HG02973 (cell line): ENCODE data around the gene ZMPSTE24.

Experiments used
- ATAC-seq: cut with Tn5 transposase; IDR thresholded peaks from one replicate; pipeline ENCODE4 v1.9.1; 2021; ENCODE audit warnings: moderate library complexity; ENCODE audit not compliant: unreplicated experiment

Gene ZMPSTE24

DNA sequence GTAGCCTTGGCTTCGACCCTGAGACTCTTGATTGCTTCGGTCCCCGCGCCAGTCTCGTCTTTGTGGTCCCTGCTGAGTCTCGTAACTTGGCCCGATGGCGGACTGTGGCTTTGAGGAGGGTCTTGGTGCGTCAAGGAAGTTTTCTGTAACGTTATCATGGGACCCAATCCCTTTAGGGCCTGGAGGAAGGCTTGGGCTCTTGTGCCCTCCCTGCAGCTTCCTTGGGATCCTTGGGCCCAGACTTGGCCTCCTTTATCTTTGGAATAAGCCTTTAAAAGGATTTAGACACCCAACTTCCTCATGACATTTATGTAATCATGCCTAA is 371 bp downstream of the ZMPSTE24 start:
- ATAC-seq = no peak

DNA sequence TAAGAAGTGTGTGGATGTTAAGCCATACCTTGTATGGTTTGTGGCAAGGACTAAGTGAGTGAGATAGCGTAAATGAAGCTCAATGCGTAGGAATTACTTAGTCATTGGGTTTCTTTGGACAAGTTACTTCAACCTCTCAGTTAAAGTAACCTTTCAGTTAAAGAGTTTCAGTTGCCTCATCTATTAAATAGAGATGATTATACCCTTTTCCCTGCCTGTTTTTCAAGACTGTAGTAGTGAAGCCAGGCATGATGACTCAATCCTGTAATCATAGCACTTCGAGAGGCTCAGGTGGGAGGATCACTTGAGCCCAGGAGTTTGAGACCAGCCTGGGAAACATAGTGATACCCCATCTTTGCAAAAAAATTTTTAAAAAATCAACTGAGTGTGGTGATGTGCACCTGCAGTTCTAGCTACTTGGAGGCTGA is 6.3 kb downstream of the ZMPSTE24 start:
- no peak for ATAC-seq

DNA sequence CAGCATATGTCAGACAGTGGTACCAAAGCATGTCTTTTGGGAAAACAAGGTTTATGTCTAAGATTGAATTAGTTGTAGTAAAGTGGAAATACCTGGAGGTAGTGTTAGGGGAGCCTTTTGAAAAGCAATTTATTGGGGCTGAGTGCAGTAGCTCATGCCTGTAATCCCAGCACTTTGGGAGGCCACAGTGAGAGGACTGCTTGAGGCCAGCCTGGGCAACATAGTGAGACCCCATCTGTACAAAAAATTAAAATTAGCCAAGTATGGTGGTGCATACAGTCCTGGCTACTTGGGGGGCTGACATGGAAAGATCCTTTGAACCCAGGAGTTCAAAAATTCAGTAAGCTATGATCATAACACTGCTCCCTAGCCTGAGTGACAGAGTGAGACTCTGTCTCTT is 7.3 kb downstream of the ZMPSTE24 start:
- no peak for ATAC-seq

DNA sequence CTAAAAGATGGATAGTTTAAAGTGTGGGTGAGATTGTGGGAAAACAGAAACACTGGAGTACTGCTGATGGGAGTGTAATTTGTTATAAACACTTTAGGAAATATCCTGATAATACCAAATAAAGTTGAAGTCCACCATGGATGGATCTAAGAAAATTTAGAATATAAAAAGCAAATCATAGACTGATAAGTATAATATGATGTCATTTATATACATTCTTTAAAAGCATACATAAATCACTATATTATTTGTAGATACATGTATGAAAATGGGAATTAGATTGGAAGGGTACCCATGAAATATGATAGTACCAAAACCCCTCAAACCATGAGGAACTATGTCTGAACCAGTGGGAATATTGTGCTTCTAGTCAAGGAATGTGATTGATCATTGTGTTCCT is 7.9 kb downstream of the ZMPSTE24 start:
- no peak for ATAC-seq

DNA sequence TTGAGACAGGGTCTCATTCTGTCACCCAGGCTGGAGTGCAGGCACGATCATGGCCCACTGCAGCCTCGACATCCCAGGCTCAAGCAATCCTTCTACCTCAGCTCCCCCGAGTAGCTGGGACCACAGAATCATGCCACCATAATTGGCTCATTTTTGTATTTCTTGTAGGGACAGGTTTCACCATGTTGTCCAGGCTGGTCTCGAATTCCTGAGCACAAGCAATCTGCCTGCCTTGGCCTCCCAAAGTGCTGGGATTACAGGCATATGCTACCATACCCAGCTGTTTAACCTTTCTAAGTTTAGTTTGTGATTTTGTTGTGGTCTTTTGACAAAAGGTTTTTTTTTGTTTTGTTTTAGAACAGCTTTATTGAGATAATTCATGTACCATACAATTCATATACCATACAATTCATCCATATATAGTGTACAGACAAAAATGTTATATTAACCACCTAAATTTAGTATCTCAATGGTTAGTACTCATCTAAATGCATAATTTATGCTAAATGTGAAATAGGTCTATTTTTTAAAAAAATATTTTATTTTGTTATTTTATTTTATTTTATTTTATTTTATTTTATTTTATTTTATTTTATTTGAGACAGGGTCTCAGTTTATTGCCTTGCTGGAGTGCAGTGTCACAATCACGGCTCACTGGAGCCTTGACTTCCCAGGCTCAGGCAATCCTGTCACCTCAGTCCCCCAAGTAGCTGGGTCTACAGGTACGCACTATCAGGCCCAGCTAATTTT is 8.9 kb downstream of the ZMPSTE24 start:
- ATAC-seq = no peak

DNA sequence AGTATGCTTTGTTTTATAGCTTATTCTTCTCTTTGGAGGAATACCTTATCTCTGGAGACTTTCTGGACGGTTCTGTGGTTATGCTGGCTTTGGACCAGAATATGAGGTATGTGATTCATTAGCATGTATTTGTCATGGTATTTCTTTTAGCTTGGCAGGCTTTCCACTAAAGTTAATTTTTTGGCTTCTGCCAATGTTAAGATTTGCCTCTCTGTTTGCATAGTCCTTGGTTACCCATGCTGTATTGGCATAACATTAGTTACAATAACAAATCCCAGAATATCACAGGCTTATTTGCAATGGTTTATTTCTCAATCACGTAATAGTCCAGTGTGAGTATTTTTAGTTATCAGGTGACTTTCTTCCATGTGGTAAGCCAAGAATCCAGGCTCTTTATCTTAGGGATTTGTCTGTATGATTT is 9.7 kb downstream of the ZMPSTE24 start:
- ATAC-seq = no peak

DNA sequence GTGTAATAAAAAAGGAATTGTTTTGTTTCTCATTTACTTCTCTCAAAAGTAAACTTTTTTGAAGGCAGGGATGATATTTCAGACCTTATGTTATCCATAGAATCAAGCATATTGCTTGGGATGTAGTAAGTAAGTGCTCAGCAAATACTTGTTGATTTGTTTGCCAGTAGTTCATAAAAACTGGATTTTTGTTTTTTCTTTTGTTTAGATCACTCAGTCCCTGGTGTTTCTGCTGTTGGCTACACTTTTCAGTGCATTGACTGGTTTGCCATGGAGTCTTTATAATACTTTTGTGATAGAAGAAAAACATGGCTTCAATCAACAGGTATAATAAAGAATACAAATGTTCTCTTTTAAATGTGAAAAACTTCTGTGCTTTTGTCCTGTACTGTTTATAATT is 10.2 kb downstream of the ZMPSTE24 start:
- no peak for ATAC-seq

DNA sequence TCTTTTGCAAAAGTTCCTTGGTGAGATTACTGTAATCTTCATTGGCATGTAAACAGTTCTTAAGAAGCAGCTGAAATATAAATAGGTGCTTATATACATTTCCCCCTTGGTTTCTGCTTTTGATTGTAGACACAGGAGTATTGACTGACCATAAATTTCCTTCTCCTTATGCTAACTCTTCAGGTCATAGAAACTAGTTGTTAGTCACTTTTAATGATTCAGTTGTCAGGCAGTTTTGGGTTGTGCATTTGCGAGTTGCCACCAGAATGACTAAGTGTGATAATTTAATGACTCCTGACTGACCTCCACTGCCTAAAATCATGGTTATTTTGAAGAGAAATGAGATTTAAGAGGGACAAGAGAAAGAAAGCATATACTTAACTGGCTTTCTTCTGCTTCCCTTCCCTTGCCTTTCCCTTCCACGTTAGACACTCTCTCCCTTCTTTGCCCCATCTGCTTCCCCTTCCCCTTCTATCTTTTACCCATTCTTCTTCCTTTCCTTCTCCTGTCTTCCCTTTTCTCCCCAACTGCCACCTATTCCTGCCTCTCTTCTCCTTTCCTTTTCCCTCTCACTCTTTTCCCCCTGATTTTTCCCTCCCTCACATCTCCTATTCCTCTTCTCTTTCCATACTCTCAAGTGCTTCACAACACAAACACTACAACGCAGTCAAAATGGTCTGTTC is 12.3 kb downstream of the ZMPSTE24 start:
- no peak for ATAC-seq

DNA sequence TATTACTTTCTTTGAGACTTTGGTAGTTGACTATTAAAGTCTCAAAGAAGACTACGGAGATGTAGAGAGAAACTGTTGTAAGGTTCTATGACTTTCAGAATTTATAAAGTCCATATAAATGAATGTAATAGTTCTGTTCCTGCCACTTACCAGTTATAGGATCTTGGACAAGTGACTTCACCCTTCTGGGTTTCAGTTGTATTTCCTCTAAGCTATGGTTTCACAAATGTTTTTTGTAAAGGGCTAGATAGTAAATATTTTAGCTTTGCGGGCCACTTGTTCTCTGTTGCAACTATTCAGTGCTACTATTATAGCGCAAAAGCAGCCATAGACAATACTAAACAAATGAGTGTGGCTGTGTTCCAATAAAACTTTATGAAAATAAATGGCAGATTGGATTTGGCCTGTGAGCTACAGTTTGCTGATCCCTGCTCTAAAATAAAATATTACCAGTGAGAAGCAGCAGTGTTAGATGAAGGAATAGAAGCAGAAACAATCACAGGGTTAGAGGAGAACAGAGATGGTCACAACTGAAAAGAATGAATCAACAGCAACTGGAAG is 14.7 kb downstream of the ZMPSTE24 start:
- ATAC-seq = no peak

DNA sequence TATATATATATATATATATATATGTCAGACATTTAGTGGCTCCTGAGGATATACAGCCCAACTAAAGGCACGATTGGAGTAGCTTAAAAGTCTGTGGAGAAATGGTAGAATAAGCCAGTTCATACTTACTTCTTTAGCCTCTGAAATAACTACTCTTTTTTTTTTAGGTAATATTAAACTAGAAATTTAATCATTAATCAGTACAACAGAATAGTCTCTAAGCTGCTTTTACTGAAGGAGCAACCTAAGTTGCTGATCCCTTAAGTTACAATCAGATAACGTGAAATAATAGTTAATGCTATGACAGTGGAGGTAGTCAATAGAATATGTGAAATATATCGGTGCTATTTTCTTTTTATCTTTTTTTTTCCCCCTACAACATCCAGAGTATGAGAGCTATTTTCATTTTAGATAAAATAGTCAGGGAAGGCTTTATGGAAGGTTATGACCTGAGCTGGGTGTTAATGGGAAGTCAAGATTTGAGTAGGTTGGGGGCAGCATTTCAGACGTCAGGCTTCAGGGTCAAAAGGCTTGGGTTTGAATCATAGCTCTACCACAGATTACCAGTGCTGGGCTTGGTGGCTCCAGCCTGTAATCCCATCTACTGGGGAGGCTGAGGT is 15.6 kb downstream of the ZMPSTE24 start:
- no peak for ATAC-seq

DNA sequence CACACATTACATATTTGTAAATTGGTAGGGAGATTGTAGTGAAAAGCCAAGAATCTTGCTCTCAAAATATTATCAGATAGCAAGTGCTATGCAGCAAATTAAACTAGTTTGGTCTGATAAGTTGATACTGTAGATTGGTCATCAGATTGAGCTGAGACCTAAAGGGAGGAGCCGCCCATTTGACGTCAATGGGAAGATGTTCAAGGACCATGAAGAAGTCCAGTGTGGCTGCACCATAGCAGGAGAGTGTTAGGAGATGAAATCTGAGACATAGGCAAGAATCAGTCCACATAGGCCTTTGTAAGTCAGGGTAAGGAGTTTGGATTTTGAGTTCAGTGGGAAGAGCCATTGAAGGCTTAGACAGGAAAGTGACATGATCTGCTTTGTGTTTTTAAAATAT is 16.3 kb downstream of the ZMPSTE24 start:
- ATAC-seq = no peak

DNA sequence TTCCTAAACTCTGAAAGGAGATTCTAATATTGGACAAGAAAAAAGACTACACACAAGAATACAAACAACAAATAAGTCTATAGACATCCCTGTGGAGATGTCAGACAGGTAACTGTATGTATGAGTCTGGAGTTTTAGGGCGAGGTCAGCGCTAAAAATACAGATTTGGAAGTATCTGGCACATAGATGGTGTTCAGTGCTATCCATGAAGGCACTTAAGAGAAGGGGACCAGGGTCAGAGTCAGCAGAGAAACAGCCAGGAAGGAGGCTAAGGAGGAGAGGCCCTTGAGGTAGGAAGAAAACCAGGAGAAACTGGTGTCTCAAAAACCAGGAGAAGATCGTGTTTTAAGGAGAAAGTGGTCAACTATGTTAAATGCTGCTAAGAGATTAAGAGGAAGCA is 18.1 kb downstream of the ZMPSTE24 start:
- no peak for ATAC-seq

DNA sequence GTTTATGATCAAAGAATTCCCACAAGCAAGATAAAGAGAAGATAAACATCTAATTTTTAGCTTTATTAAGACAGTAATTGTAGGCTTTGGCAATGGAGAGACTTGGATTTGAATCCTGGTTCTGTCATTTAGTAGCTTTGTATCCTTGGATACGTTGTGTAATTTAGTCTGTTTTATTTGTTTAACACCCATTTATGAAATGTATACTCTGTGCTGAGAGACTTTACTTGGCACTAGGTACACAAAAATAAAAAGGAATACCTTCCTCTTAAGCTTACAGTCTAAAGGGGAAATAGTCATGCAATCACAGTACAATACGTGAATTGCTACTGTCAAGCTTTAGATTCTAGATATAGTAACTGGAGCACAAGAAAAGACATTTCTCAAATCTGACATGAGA is 23.8 kb downstream of the ZMPSTE24 start:
- ATAC-seq = no peak

DNA sequence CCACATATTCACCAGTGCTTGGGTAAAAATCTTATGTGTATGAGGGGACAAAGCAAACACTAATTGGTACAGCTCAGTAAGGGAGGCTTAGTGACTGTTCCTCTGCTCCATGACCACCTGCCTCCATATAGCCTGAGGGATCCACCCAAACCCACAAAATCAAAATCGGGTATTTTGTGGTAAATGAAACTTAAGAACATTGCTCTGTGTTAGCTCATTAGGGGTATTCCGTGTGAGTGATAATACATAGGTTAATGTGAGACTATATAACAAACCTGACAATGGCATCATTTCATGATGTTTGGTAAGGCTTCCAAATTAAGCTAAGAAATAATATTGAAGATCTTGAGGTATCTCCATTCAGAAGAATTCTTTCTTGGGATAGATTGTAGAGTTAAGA is 33.3 kb downstream of the ZMPSTE24 start:
- ATAC-seq = no peak

DNA sequence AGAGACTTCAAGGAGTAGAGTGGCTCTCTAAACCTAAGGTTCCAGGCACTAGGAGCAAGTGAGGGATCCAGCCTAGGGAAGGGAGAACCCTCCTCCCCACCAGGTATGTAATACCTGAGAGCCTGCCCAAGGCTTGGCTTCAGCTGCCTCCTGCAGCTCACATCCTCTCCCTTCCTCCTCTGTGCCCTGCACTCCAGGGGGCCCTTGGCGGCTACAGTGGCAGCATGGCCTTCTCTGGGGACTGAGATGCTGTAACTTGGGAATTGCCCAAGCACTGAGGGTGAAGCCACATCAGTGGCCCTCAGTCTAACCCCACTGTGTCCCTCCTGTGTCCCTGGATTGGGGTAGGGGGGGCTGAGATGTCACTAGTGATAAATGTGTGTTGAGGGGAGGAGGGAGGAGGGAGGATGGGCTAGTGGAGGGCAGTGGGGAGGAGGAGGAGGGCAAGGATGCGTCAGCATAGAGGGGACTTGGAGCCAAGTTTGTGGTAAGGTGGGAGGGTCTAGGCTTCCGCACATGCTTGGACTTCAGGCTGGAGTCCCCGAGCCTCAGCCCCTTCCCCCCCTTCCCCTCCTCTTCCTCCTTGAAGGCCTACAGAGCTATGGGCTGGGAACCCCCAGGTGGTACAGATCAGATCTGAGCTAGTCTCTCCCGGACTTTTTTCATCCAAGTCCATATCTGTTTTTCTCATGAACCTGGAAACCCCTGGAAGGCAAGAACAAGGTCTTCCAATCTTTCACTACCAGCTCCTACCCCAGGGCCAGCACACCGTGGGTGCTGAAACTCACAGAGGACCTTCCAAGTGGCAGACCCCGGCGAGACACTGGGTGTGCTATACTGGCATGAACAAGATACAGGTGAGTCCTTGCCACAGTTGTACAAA is 41.6 kb downstream of the ZMPSTE24 start:
- no peak for ATAC-seq

DNA sequence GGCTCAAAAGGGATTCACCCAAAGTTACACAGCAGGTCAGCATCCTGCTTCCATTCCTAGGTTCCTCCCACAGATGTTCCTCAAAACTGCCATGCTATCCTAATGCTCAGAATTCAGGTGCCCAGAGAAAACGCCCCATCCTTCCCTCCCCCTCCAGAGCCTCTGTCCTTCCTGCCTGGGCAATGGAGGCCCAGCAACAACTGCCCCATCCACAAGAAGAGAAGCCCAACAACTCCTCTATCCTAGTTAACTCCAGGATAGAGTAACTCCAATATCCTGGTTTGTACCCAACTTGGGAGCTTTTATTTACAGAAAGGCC is 42.2 kb downstream of the ZMPSTE24 start:
- no peak for ATAC-seq

DNA sequence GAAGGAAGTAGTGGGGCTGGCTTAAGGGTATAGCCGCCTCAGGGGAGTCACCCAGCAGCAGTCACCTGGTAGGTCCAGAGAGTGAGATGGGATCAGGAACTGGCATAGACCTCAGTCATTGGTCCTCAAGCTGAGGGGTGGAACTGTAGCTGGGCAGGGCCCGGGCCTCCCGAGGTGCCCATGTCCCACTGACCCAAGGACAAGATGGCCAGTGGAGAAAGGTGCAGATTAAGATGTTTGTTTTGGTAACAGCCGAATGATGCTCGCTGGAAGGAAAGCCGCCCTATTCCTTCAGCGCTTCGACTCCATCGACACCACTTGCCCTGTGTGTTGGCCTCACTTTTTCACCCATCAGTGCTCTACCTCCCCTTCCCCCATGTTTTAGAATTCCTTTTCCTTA is 42.6 kb downstream of the ZMPSTE24 start:
- ATAC-seq = no peak

DNA sequence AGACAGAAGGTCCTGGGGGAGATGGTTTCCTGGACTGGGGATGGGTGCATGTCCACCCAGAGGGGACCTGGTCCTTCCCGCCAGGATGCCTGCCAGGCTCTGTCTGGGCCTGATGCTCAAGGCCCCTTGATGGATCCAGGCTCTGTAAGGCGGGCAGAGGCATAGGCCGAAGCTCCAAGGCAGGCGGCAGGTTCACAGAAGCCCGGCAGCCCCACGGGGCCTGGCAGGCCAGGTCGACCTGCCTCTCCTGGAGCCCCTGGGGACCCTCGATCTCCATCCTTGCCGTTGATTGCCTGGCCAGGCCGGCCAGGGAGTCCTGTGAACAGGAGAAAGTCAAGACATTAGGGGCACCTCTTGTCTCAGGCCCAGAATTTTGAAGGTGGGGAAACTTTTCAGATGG is 43.0 kb downstream of the ZMPSTE24 start:
- no peak for ATAC-seq

DNA sequence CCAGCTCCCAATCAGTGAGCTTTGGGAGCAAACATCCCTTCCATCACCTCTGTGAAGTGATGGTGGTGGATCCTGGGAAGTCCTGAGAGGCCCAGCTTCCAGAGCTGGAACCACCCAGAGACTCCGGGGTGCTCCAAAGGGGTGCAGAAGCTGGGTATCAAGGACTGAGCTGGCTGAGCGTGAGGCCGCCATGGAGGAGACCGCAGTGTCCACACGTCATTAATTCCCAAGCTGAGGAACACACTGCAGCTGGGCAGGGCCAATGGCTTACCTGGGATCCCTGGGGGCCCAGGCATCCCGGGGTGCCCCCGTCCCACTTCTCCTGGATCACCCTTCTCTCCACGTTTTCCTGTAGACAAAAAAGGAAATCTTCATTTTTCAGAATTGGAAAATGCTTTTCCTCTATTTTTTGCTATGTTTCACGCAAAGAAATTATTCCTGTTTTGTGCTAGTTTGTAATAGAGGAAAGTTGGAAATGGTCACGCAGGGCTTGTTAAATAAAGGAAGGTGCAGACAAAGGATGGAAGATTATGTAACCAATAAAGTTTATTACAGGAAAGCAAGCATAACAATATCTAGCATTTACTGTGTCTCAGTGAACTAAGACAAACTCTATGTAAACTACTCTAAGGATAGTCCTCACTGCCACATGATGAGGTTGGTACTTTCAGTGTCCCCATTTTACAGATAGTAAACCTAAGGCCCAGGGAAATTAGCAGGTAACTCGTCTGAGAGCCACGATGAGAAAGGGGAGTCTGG is 43.7 kb downstream of the ZMPSTE24 start:
- no peak for ATAC-seq

DNA sequence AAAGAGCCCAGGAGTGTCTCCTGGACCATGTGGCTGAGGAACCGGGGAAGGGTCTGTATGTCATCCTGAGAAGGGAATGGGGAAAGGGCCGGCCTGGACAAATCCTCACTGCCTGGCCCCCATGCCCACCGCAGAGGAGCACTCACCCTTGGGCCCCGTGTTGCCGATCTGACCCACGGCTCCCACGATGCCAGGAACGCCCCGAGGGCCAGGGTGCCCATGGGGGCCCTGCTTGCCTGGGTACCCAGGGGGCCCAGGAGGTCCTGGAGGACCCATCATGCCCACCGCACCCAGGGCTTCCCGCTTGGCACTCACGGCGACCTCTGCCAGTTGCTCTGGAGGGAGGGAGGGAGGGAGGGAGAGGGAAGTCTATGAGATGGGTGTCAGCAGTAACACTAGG is 44.4 kb downstream of the ZMPSTE24 start:
- ATAC-seq = no peak
